Endothelial cell (in vitro differentiated cells): Measurements from ENCODE around the gene IL1RL1. TPM values are rescaled to one million over a fixed set of nuclear protein-coding genes. Genes with fewer than 3 reads are reported as not detected.

Experiments
- DNase-seq: peaks from one replicate; pipeline ENCODE4 v3.0.0; 2021; ENCODE audit warnings: low spot score
- H3K27ac Mint-ChIP-seq: one replicate; pipeline ENCODE4 v1.8.0; 2021; ENCODE audit warnings: mixed read lengths, inconsistent platforms; ENCODE audit not compliant: unreplicated experiment
- H3K27me3 Mint-ChIP-seq: one replicate; pipeline ENCODE4 v1.8.0; 2021; ENCODE audit warnings: mild to moderate bottlenecking, moderate library complexity, mixed read lengths, inconsistent platforms; ENCODE audit not compliant: unreplicated experiment
- H3K36me3 Mint-ChIP-seq: one replicate; pipeline ENCODE4 v1.8.0; 2021; ENCODE audit warnings: mild to moderate bottlenecking, low read depth, mixed read lengths, inconsistent platforms; ENCODE audit not compliant: unreplicated experiment
- H3K4me1 Mint-ChIP-seq: one replicate; pipeline ENCODE4 v1.8.0; 2021; ENCODE audit warnings: mild to moderate bottlenecking, mixed read lengths, inconsistent platforms; ENCODE audit not compliant: unreplicated experiment
- H3K4me3 Mint-ChIP-seq: one replicate; pipeline ENCODE4 v1.8.0; 2021; ENCODE audit warnings: mild to moderate bottlenecking, mixed read lengths, inconsistent platforms; ENCODE audit not compliant: unreplicated experiment
- H3K9me3 Mint-ChIP-seq: one replicate; pipeline ENCODE4 v1.8.0; 2021; ENCODE audit warnings: mixed read lengths, inconsistent platforms; ENCODE audit not compliant: unreplicated experiment
- CTCF ChIP-seq: fragments of 200-600 bp; sonication (generic); IDR thresholded peaks from one replicate; pipeline ENCODE4 v1.5.0; 2021; ENCODE audit warnings: antibody characterized with exemption; ENCODE audit not compliant: unreplicated experiment
- total RNA-seq: library from RNA; stranded (reverse); fragmentation: NEBNext Ultra II Directional; extraction: Animal tissue kit (Norgen Biotek cat#: 25700); gene quantifications from one replicate; pipeline ENCODE4 v1.2.1, GENCODE V29; 2021; ENCODE audit not compliant: unreplicated experiment

The IL1RL1 gene
- total RNA-seq, 1 donor from 2014 or later: 0.10 TPM

GRCh38 chr2:102268510-102269199 lies 42.7 kb upstream of the IL1RL1 start:
- H3K27ac Mint-ChIP-seq: no peak overlapping the region
- peaks cover under 1% of the 10 kb centered on the region for H3K4me1 Mint-ChIP-seq
- no peak for DNase-seq
- H3K9me3 Mint-ChIP-seq: no peaks in the 10 kb centered on the region
- no peaks in the 10 kb centered on the region for H3K36me3 Mint-ChIP-seq
- no peak overlapping the region for H3K4me3 Mint-ChIP-seq
- TF ChIP-seq CTCF: no peak
- peaks cover 9% of the 10 kb centered on the region for H3K27me3 Mint-ChIP-seq

GRCh38 chr2:102269200-102269524 lies 42.2 kb upstream of the IL1RL1 start:
- peaks cover 8% of the 10 kb centered on the region for H3K27me3 Mint-ChIP-seq
- TF ChIP-seq CTCF: no peak
- no peak overlapping the region for H3K4me3 Mint-ChIP-seq
- H3K36me3 Mint-ChIP-seq: no peaks in the 10 kb centered on the region
- peaks cover 3% of the 10 kb centered on the region for H3K4me1 Mint-ChIP-seq
- no peaks in the 10 kb centered on the region for H3K9me3 Mint-ChIP-seq
- H3K27ac Mint-ChIP-seq: no peak overlapping the region
- no peak for DNase-seq

GRCh38 chr2:102271844-102272243 lies 39.5 kb upstream of the IL1RL1 start:
- Mint-ChIP-seq H3K9me3 (no peaks in the 10 kb centered on the region), H3K27me3 (peaks cover 8% of the 10 kb centered on the region), H3K4me1 (peaks cover 3% of the 10 kb centered on the region), H3K4me3 (no peak overlapping the region), H3K36me3 (no peaks in the 10 kb centered on the region), H3K27ac (no peak overlapping the region)
- DNase-seq: no peak
- TF ChIP-seq CTCF: no peak

DNA sequence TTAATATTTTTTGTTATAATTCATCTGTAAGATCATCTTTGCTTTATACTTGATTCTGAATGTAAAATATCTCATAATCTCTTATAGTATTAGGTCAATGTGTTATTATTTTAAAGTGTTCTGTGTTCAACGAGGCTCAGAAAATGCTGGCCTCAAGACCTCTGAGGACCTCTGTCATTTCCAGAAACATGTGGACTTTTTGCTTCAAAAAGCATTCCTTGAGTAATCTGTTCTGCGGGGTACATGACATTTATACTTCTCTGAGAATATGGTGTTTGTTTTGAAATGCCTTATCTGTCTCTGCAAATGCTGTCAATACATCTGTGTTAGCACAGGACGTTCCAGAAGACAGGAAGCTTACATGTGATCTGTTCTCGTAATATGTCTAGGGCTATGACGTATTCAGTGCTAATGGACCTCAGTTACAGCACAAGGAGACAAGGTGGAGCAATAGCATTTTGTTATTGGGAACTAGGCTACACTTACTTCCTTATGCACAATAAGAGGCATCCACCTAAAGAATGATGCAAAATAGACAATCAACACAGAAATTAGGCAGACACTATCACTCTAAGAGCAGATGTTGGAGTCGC lies 37.6 kb upstream of the IL1RL1 start:
- H3K36me3 Mint-ChIP-seq: no peaks in the 10 kb centered on the region
- DNase-seq: no peak
- peaks cover 8% of the 10 kb centered on the region for H3K27me3 Mint-ChIP-seq
- H3K4me1 Mint-ChIP-seq: peaks cover 3% of the 10 kb centered on the region
- no peak overlapping the region for H3K4me3 Mint-ChIP-seq
- no peaks in the 10 kb centered on the region for H3K9me3 Mint-ChIP-seq
- H3K27ac Mint-ChIP-seq: no peak overlapping the region
- TF ChIP-seq CTCF: no peak

GRCh38 chr2:102276549-102277201 lies 34.7 kb upstream of the IL1RL1 start:
- Mint-ChIP-seq H3K36me3 (no peaks in the 10 kb centered on the region), H3K27me3 (no peaks in the 10 kb centered on the region), H3K4me1 (peaks cover 3% of the 10 kb centered on the region), H3K4me3 (no peak overlapping the region), H3K27ac (no peak overlapping the region), H3K9me3 (no peaks in the 10 kb centered on the region)
- TF ChIP-seq CTCF: no peak
- no peak for DNase-seq
